ENCODE results near the gene COG7. TPM values are rescaled to one million over a fixed set of nuclear protein-coding genes. Genes with fewer than 3 reads are reported as not detected.
A peak's percentile ranks its signal among the peaks of the same experiment; 100 is the strongest.

Gene COG7
- total RNA-seq, 1 experiment from 2014 or later = 22.6 TPM

GRCh38 chr16:23498863-23499262, 45.9 kb upstream of the COG7 start (continued):
- TF ChIP-seq EMX1 (CRISPR knock-in tag; IDR thresholded peaks at IDR 0.05) = no peak
- no peak for TF ChIP-seq NFYB (CRISPR knock-in tag; conservative IDR thresholded peaks at IDR 0.05; ENCODE audit: low read depth)
- no peak for TF ChIP-seq SMAD3 (CRISPR knock-in tag; IDR thresholded peaks at IDR 0.05; ENCODE audit: borderline replicate concordance)
- TF ChIP-seq ZNF423 (CRISPR knock-in tag; IDR thresholded peaks at IDR 0.05) = no peak

GRCh38 chr16:23497543-23497868, 44.5 kb upstream of the COG7 start:
- POLR2A ChIA-PET = no interaction called here
- H3K27ac Mint-ChIP-seq = peak overlapping the region; percentile 77
- DNase-seq (ENCODE audit: low spot score) (no peak), ATAC-seq (no peak)
- CTCF ChIA-PET = interaction anchor here (1.0 to 1.1 kb wide), 2 partner anchors 60 to 62 kb away, joined by 3 read pairs; partner anchors contain the start of genes EARS2 and UBFD1
- H3K36me3 Mint-ChIP-seq = peaks cover 27% of the 10 kb centered on the region
- H3K4me3 Mint-ChIP-seq = no peak overlapping the region
- H3K9me3 Mint-ChIP-seq = no peaks in the 10 kb centered on the region
- TF ChIP-seq FOXP4 (CRISPR knock-in tag; IDR thresholded peaks at IDR 0.05) (no peak), FOXP1 (CRISPR knock-in tag; IDR thresholded peaks at IDR 0.05; ENCODE audit: borderline replicate concordance) (no peak), ZBTB43 (CRISPR knock-in tag; IDR thresholded peaks at IDR 0.05) (no peak), NFATC4 (CRISPR knock-in tag; IDR thresholded peaks at IDR 0.05) (no peak), HMGA2 (CRISPR knock-in tag; IDR thresholded peaks at IDR 0.05) (no peak), MXD4 (CRISPR knock-in tag; IDR thresholded peaks at IDR 0.05; ENCODE audit: borderline replicate concordance) (no peak), SOX15 (CRISPR knock-in tag; IDR thresholded peaks at IDR 0.05) (no peak), ERG (CRISPR knock-in tag; IDR thresholded peaks at IDR 0.05) (no peak), NR2C2 (CRISPR knock-in tag; IDR thresholded peaks at IDR 0.05) (no peak), IRF2 (CRISPR knock-in tag; IDR thresholded peaks at IDR 0.05; ENCODE audit: borderline replicate concordance, low read depth) (no peak), OVOL2 (CRISPR knock-in tag; IDR thresholded peaks at IDR 0.05; ENCODE audit: borderline replicate concordance) (no peak), ZBTB21 (CRISPR knock-in tag; IDR thresholded peaks at IDR 0.05; ENCODE audit: borderline replicate concordance) (no peak), MLX (CRISPR knock-in tag; IDR thresholded peaks at IDR 0.05) (no peak), JAZF1 (CRISPR knock-in tag; IDR thresholded peaks at IDR 0.05) (no peak), ATF2 (CRISPR knock-in tag; IDR thresholded peaks at IDR 0.05; ENCODE audit: borderline replicate concordance, low read depth) (no peak), PREB (CRISPR knock-in tag; IDR thresholded peaks at IDR 0.05; ENCODE audit: borderline replicate concordance) (no peak), SMAD3 (CRISPR knock-in tag; IDR thresholded peaks at IDR 0.05; ENCODE audit: borderline replicate concordance) (no peak), GRHL2 (CRISPR knock-in tag; IDR thresholded peaks at IDR 0.05; ENCODE audit: insufficient replicate concordance, severe bottlenecking) (no peak), ZNF423 (CRISPR knock-in tag; IDR thresholded peaks at IDR 0.05) (no peak), IRF1 (CRISPR knock-in tag; IDR thresholded peaks at IDR 0.05) (no peak)
- peaks cover 24% of the 10 kb centered on the region for H3K4me1 Mint-ChIP-seq
- no peaks in the 10 kb centered on the region for H3K27me3 Mint-ChIP-seq (ENCODE audit: low read depth)
